Smooth muscle cell (in vitro differentiated cells): Measurements from ENCODE around the gene DTX3. TPM values are rescaled to one million over a fixed set of nuclear protein-coding genes. Genes with fewer than 3 reads are reported as not detected.
A peak's percentile ranks its signal among the peaks of the same experiment; 100 is the strongest.

Experiments
- DNase-seq: peaks from one replicate; lab custom pipeline; 2025; ENCODE audit not compliant: unreplicated experiment; lab: John Stamatoyannopoulos, UW
- H2AFZ ChIP-seq: fragments of 200-600 bp; sonication (generic); 2 replicates; pipeline ENCODE4 v1.6.0; 2016; ENCODE audit warnings: antibody characterized with exemption, low read depth, mild to moderate bottlenecking
- H3F3A ChIP-seq: fragments of 200-600 bp; sonication (generic); 2 replicates; pipeline ENCODE4 v1.6.0; 2017; ENCODE audit warnings: antibody characterized with exemption, low read depth
- H3K27ac ChIP-seq: fragments of 200-600 bp; sonication (generic); 2 replicates; pipeline ENCODE4 v1.5.1; 2016; ENCODE audit warnings: low read depth, mild to moderate bottlenecking
- H3K27me3 ChIP-seq: fragments of 200-600 bp; sonication (generic); 2 replicates; pipeline ENCODE4 v1.6.1; 2016; ENCODE audit warnings: low read depth, mild to moderate bottlenecking
- H3K36me3 ChIP-seq: fragments of 200-600 bp; sonication (generic); 2 replicates; pipeline ENCODE4 v1.5.1; 2016; ENCODE audit warnings: low read depth
- H3K4me1 ChIP-seq: fragments of 200-600 bp; sonication (generic); 2 replicates; pipeline ENCODE4 v1.5.1; 2016; ENCODE audit warnings: low read depth
- H3K4me2 ChIP-seq: fragments of 200-600 bp; sonication (generic); 2 replicates; pipeline ENCODE4 v1.6.0; 2016; ENCODE audit warnings: mild to moderate bottlenecking
- H3K4me3 ChIP-seq: fragments of 200-600 bp; sonication (generic); 2 replicates; pipeline ENCODE4 v1.5.1; 2016; ENCODE audit warnings: mild to moderate bottlenecking
- H3K79me2 ChIP-seq: fragments of 200-600 bp; sonication (generic); 2 replicates; pipeline ENCODE4 v1.6.0; 2016; ENCODE audit warnings: low read depth, mild to moderate bottlenecking
- H3K9ac ChIP-seq: fragments of 200-600 bp; sonication (generic); 2 replicates; pipeline ENCODE4 v1.6.0; 2016; ENCODE audit warnings: low read depth
- H3K9me3 ChIP-seq: fragments of 200-600 bp; sonication (generic); replicated peaks from 2 replicates; pipeline ENCODE4 v1.5.1; 2016; ENCODE audit warnings: low read depth
- H4K20me1 ChIP-seq: fragments of 200-600 bp; sonication (generic); 2 replicates; pipeline ENCODE4 v1.6.0; 2016; ENCODE audit warnings: low read depth
- WGBS: methylation state at CpG from one replicate; pipeline ENCODE4 v1.1.7; 2016; ENCODE audit warnings: low lambda C conversion rate; 5-methylcytosine and 5-hydroxymethylcytosine counted together
- polyA plus RNA-seq: library from polyadenylated mRNA; unstranded; fragments of >200 nt; fragmentation: Nextera tagmentation; extraction: Ambion mirVana; gene quantifications from 2 replicates; pipeline ENCODE4 v1.2.1, GENCODE V29; 2016
- total RNA-seq: library from RNA; depleted of rRNA; stranded (reverse); fragments of >200 nt; gene quantifications from 2 replicates; pipeline ENCODE4 v1.2.3, GENCODE V29; 2014
- TF ChIP-seq, protein P1 (sequence below): fragments of 200-600 bp; sonication (generic); IDR thresholded peaks from 2 replicates; pipeline ENCODE4 v1.5.1; 2017; ENCODE audit warnings: borderline replicate concordance, mild to moderate bottlenecking, antibody characterized with exemption; ENCODE audit not compliant: insufficient read depth, poor library complexity, severe bottlenecking

Gene DTX3
- total and polyA plus RNA-seq, 2 experiments from 2014 or later, result 29.4 to 43.0 TPM

DNA sequence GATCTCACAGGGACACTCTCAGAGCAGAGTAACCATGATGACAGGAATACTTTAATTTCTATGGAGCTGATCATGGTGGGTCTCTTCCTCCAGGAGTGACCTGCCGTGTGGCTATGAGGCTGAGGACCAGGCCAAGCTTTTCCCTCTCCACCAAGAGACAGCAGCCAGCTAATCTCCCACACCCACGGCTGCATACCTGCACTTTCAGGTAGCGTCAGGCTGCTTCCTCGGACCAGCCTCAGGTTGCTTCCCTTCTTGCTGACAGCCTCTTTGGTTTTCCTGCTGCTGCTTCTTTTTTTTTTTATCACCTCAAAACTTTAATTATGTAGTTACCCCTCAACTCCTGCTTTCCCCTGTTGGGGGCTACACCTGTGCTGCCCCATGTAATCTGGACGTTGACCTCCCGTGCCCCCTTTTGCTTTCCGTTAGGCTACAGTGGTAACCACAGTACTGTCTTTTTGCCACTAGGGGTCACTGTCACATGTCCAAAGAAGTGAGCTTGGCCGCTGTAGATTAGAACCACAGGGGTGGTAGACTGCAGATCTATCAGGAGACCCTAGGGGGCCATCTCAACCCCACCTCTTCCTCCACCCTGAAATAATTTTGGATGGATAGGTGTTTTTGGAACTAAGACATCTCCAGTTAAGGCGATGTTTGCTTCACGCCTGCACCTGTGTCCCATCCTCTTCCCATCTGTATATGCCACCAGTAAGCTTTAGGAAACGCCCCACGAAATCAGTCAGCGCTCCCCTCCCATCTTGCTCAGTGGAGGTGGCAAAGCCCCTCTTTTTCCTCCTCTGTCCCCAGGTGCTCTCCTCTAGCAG lies 21.4 kb upstream of the DTX3 start:
- Histone ChIP-seq H3K27ac (no peak overlapping the region), H3K79me2 (no peaks in the 10 kb centered on the region), H3K4me3 (no peak overlapping the region), H3K4me1 (no peaks in the 10 kb centered on the region), H3K4me2 (no peak overlapping the region), H2AFZ (no peak overlapping the region), H3K9me3 (no peaks in the 10 kb centered on the region), H3K36me3 (no peaks in the 10 kb centered on the region), H3K27me3 (peaks cover 14% of the 10 kb centered on the region), H4K20me1 (no peaks in the 10 kb centered on the region), H3K9ac (no peak overlapping the region), H3F3A (no peaks in the 10 kb centered on the region)
- TF ChIP-seq, protein P1, sequence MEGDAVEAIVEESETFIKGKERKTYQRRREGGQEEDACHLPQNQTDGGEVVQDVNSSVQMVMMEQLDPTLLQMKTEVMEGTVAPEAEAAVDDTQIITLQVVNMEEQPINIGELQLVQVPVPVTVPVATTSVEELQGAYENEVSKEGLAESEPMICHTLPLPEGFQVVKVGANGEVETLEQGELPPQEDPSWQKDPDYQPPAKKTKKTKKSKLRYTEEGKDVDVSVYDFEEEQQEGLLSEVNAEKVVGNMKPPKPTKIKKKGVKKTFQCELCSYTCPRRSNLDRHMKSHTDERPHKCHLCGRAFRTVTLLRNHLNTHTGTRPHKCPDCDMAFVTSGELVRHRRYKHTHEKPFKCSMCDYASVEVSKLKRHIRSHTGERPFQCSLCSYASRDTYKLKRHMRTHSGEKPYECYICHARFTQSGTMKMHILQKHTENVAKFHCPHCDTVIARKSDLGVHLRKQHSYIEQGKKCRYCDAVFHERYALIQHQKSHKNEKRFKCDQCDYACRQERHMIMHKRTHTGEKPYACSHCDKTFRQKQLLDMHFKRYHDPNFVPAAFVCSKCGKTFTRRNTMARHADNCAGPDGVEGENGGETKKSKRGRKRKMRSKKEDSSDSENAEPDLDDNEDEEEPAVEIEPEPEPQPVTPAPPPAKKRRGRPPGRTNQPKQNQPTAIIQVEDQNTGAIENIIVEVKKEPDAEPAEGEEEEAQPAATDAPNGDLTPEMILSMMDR, result peak; percentile 80
- peak; percentile 8 for DNase-seq
- 56% methylated on average over 13 of the region's 13 CpGs for WGBS

DNA sequence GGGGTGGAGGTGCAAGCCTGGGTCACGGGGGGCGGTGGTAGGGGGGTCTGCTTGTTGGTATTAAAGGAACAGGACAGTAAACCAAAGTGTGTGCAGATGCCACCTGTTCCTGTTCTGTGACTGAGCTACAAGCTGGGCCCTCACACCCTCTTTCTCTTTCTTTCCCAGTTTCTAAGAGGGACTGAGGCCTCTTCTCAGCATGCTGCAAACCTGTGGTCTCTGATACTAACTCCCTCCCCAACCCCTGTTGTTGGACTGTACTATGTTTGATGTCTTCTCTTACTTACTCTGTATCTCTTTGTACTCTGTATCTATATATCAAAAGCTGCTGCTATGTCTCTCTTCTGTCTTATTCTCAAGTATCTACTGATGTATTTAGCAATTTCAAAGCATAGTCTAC lies 20.6 kb upstream of the DTX3 start:
- no peak overlapping the region for H2AFZ ChIP-seq
- no peak overlapping the region for H3K4me2 ChIP-seq
- 89% methylated on average over 2 of the region's 2 CpGs for WGBS
- H3K27ac ChIP-seq, result no peak overlapping the region
- TF ChIP-seq, protein P1, result no peak
- no peaks in the 10 kb centered on the region for H3K36me3 ChIP-seq
- no peaks in the 10 kb centered on the region for H3F3A ChIP-seq
- H3K9ac ChIP-seq, result no peak overlapping the region
- H3K4me3 ChIP-seq, result no peak overlapping the region
- no peaks in the 10 kb centered on the region for H4K20me1 ChIP-seq
- no peaks in the 10 kb centered on the region for H3K4me1 ChIP-seq
- peaks cover 17% of the 10 kb centered on the region for H3K27me3 ChIP-seq
- DNase-seq, result no peak
- no peaks in the 10 kb centered on the region for H3K9me3 ChIP-seq
- no peaks in the 10 kb centered on the region for H3K79me2 ChIP-seq

DNA sequence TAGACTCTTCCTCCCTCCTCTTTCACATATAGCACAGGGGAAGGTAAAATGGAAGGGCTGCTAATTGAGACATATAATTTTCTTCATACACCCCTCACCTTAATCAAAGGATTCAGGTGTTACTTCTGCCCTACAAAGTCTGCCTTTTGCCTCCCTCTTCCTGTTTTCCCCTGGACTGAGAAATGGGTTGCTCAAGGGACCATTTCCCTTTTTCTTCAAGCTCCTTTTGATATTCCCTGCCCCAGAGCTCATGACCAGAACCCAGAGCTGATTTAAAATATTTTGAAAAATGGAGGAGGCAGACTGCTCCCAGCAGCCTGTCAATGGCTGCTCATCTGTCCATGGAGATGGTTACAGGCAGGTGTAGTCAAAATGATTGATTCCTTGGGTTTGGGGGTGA lies 19.9 kb upstream of the DTX3 start:
- TF ChIP-seq, protein P1, result no peak
- Histone ChIP-seq H3K9me3 (no peaks in the 10 kb centered on the region), H3K79me2 (no peaks in the 10 kb centered on the region), H4K20me1 (no peaks in the 10 kb centered on the region), H3K4me1 (no peaks in the 10 kb centered on the region), H3K9ac (no peak overlapping the region), H3K27ac (no peak overlapping the region), H3F3A (no peaks in the 10 kb centered on the region), H3K4me3 (no peak overlapping the region), H3K4me2 (no peak overlapping the region), H2AFZ (no peak overlapping the region), H3K36me3 (no peaks in the 10 kb centered on the region), H3K27me3 (peaks cover 17% of the 10 kb centered on the region)
- DNase-seq, result no peak

DNA sequence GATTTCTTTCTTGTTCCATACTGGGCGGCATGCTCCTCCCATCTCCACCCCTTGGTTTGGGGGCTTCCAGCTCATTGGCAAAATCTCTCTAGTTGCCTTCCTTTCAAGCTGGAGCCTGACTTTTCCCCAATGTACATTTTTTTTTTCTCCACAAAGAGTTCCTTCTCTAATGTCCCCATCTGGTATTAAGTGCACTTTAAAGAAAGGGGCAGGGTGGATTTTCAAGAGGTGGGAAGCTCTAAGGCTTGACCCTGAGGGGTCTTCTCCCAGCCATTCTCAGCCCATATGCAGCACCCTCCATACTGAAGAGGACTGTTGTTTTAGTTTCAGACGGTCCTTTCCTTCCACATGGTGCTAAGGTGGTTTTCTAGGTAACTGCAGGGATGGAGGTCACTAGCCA lies 19.5 kb upstream of the DTX3 start:
- TF ChIP-seq, protein P1, result no peak
- H3K9me3 ChIP-seq, result no peaks in the 10 kb centered on the region
- no peak overlapping the region for H3K27ac ChIP-seq
- H3F3A ChIP-seq, result no peaks in the 10 kb centered on the region
- H3K9ac ChIP-seq, result no peak overlapping the region
- WGBS, result 88% methylated on average over 2 of the region's 2 CpGs
- H3K36me3 ChIP-seq, result no peaks in the 10 kb centered on the region
- no peaks in the 10 kb centered on the region for H4K20me1 ChIP-seq
- no peak overlapping the region for H3K4me2 ChIP-seq
- H3K4me1 ChIP-seq, result no peaks in the 10 kb centered on the region
- peaks cover 17% of the 10 kb centered on the region for H3K27me3 ChIP-seq
- H3K79me2 ChIP-seq, result no peaks in the 10 kb centered on the region
- DNase-seq, result no peak
- no peak overlapping the region for H2AFZ ChIP-seq
- no peak overlapping the region for H3K4me3 ChIP-seq
